HG02623 (cell line): Measurements from ENCODE around the gene ATP5F1C.
A peak's percentile ranks its signal among the peaks of the same experiment; 100 is the strongest.
"Not testable (repeated sequence)": the region's sequence is repeated elsewhere in the genome, so short reads cannot be mapped to it uniquely, and the experiment has no call there.

Experiments used
- ATAC-seq: cut with Tn5 transposase; IDR thresholded peaks from one replicate; pipeline ENCODE4 v1.9.1; 2021; ENCODE audit warnings: moderate library complexity; ENCODE audit not compliant: unreplicated experiment

Gene ATP5F1C

GRCh38 chr10:7792541-7792940 lies 4.6 kb downstream of the ATP5F1C start:
- ATAC-seq, result no peak

- ATAC-seq, result no peak
These were observed 6.5 kb downstream of the ATP5F1C start for GRCh38 chr10:7794251-7795026.

- no peak for ATAC-seq
These were observed 7.6 kb downstream of the ATP5F1C start for GRCh38 chr10:7795605-7796004.

- no peak for ATAC-seq
These were observed 9.6 kb downstream of the ATP5F1C start for GRCh38 chr10:7797582-7797981.

- ATAC-seq, result no peak
These were observed 14.6 kb downstream of the ATP5F1C start for GRCh38 chr10:7802606-7803005.

GRCh38 chr10:7804216-7804615 lies 16.2 kb downstream of the ATP5F1C start:
- no peak for ATAC-seq

- no peak for ATAC-seq
These were observed 16.8 kb downstream of the ATP5F1C start for GRCh38 chr10:7804741-7805140.

- no peak for ATAC-seq
These were observed 20.8 kb downstream of the ATP5F1C start for GRCh38 chr10:7808686-7809267.

- no peak for ATAC-seq
These were observed 22.5 kb downstream of the ATP5F1C start for GRCh38 chr10:7810443-7810842.

- no peak for ATAC-seq
These were observed 23.0 kb downstream of the ATP5F1C start for GRCh38 chr10:7811000-7811399.

GRCh38 chr10:7811743-7812142 lies 23.8 kb downstream of the ATP5F1C start:
- ATAC-seq, result not testable (repeated sequence)

- no peak for ATAC-seq
These were observed 25.5 kb downstream of the ATP5F1C start for GRCh38 chr10:7813481-7813880.

- ATAC-seq, result no peak
These were observed 29.6 kb downstream of the ATP5F1C start for GRCh38 chr10:7817576-7817975.

GRCh38 chr10:7817984-7818294 lies 30.0 kb downstream of the ATP5F1C start:
- peak; percentile 16 for ATAC-seq

GRCh38 chr10:7818295-7819120 lies 30.5 kb downstream of the ATP5F1C start, which contains the start of gene TAF3:
Gene TAF3 (plus strand): TSS chr10:7818505. CDS start chr10:7818710, 205 bp downstream.
- peak; percentile 82 for ATAC-seq

GRCh38 chr10:7819121-7819460 lies 31.1 kb downstream of the ATP5F1C start:
- ATAC-seq, result peak; percentile 32

- ATAC-seq, result no peak
These were observed 36.3 kb downstream of the ATP5F1C start for GRCh38 chr10:7824251-7824650.

- no peak for ATAC-seq
These were observed 39.0 kb downstream of the ATP5F1C start for GRCh38 chr10:7826971-7827370.

GRCh38 chr10:7829289-7829834 lies 41.4 kb downstream of the ATP5F1C start:
- ATAC-seq, result no peak

GRCh38 chr10:7832060-7832459 lies 44.1 kb downstream of the ATP5F1C start:
- ATAC-seq, result no peak

GRCh38 chr10:7833210-7833609 lies 45.2 kb downstream of the ATP5F1C start:
- ATAC-seq, result no peak

GRCh38 chr10:7834262-7834661 lies 46.3 kb downstream of the ATP5F1C start:
- ATAC-seq, result no peak
